Measurements from ENCODE around the gene TMX4.
"Not testable (repeated sequence)": the region's sequence is repeated elsewhere in the genome, so short reads cannot be mapped to it uniquely, and the experiment has no call there.

Gene TMX4

GRCh38 chr20:7971536-7972280 lies 47.9 kb downstream of the TMX4 start:
- no peak for DNase-seq

GRCh38 chr20:7967199-7967844 lies 52.2 kb downstream of the TMX4 start:
- DNase-seq = no peak

DNA sequence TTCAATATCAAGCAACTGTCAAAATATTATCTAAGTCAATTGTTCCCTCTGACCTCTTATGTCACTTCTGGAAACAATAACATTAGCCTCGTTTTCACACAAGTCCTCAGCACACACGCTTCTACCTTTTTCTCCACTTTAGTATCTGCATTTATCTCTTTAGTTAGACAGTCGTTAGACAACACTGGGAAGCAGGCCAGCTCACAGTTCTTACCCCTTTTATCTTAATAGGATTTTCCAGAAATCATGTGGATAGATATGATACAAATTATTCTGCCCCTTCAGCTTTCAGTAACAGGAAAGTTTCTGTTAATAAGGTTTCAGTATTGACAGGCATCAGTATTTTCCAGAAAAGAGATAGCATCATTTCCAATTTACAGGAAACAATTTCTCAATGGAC lies 53.4 kb downstream of the TMX4 start:
- no peak for DNase-seq

DNA sequence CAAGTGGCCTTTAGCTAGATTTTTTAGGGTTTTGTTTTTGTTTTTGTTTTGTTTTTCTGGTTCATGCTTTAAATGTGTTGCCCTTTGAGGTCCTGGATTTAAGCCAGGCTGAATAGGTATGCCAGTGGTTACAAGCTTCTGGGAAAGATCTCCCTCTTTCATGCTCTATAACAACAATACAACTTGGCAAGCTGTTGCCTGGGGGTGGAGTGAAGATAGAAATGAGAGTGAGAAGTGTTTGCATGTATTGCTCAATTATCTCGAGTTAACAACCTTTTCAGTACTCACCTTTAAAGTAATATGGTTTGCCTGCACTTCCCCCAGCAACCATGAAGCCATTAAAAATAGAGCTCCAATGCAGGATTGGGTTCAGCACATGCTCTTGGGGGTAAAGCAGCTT lies 60.1 kb downstream of the TMX4 start:
- no peak for DNase-seq

DNA sequence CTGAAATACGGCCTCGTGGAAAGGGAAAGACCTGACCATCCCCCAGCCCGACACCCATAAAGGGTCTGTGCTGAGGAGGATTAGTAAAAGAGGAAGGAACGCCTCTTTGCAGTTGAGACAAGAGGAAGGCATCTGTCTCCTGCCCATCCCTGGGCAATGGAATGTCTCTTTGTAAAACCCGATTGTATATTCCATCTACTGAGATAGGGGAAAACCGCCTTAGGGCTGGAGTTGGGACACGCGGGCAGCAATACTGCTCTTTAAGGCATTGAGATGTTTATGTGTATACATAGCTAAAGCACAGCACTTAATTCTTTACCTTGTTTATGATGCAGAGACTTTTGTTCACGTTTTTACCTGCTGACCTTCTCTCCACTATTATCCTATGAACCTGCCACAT lies 63.0 kb downstream of the TMX4 start:
- DNase-seq = not testable (repeated sequence)

DNA sequence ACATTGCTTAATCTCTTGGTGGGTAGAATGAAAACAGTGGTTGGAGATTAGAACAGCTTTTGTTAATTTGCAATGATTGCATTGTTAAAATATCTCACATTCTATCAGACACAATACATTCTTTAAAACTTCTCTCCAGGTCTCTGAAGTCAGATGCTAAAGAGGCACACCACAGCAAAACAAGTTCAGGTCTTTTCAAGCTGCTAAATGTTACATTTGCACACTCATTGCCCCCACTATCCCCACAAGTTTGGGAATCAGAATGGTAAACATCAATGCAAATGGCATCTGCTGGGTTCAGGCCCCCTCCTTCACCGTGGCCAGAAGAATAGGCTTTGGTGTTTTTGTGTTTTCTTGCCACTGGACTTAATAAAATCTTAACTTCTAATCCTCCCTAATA lies 69.2 kb downstream of the TMX4 start:
- DNase-seq = no peak

- no peak for DNase-seq
These were observed 75.7 kb downstream of the TMX4 start for GRCh38 chr20:7943891-7944290.

DNA sequence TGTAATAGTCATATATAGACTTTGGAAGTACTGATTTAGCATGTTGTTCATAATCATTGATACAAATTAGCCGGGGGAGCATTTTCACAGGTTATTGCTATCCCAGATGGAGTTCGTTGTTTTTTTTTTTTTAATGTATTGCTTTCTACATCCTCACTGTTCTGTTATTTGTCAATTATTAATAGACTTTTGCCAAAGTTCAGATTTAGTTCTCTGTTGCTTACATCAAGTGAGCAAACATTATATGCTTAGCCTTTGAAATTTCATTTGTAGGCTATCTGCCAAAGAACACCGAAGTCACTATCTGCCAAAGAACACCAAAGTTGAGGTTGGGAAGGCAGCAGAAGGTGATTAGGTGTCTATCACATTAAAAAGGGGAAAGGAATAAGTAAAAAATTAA lies 79.2 kb downstream of the TMX4 start, which contains the start of gene HAO1:
Gene HAO1, minus strand, starts transcription at position 118 of the 400 bp plus-strand sequence. Its CDS starts 36 bp downstream, at position 82.
- no peak for DNase-seq

GRCh38 chr20:7939663-7940062 lies 79.9 kb downstream of the TMX4 start:
- DNase-seq = no peak

DNA sequence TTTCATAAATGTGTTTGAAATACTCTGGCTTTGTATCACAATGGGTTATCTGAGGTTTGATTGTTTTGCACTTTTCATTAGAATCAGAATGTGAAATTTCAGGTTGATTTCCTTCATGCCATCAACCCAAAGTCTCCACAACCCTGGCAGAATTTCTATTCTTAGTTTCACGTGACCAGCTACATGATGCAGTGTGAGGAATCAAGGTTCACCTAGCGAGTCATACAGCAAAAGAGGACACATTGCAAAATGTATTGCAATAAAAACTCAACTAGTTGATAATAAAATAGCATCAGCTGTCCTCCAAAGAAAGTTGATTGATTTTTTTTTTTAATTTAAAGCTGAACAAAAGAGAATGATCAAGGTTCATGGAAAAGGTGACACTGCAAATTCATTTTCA lies 81.5 kb downstream of the TMX4 start:
- DNase-seq = no peak

- no peak for DNase-seq
These were observed 82.2 kb downstream of the TMX4 start for GRCh38 chr20:7937328-7937727.

DNA sequence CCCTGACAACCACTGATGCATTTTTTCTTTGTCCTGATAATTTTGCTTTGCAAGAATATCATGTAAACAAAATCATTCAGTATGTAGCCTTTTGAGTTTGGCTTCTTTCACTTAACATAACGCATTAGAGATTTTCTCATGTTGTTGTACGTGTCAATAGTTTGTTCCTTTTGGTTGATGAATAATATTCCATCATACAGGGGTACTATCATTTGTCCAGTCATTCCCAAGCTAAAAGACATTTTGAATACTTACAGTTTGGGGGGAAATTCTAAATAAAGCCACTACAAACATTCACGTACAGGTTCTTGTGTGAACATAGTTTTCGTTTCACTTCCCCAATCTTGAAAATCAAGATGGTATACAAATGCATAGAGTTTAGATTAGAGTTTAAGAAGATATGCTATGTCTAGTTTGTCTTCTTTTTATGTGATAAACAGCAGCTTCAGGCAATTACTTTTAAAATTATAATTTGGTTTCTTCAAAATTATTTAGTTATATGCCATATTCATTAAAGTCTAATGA lies 84.5 kb downstream of the TMX4 start:
- no peak for DNase-seq

DNA sequence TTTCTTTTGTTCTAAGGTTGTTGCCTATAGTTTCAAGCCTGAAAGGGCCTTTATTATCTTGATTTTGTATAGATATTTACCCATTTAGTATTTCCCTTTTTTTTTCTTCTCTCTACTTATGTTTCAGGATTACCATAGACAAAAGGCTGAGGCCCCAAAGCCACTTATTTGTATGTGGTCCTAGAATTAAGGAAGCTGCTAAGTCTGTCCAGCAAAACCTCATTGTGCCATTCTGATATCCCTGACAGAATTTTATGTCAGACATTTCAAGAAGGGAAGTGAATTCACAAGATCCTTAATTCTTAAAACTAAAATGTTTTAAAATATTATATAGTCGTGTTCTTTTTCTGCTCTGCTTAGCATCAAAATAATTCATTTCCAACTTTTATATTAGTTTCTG lies 86.2 kb downstream of the TMX4 start:
- no peak for DNase-seq

- no peak for DNase-seq
These were observed 89.2 kb downstream of the TMX4 start for GRCh38 chr20:7930343-7930742.
